Esophagus squamous epithelium (tissue), 4 donors: Measurements from ENCODE around the gene SPART.

ENCODE experiments used
- POLR2A ChIP-seq, 4 donors: fragments of 450-650 bp; IDR thresholded peaks; one replicate each; pipeline ENCODE4 v1.6.1; 2017; ENCODE audit warnings: antibody characterized with exemption in 4 of 4, mild to moderate bottlenecking in 4 of 4, moderate library complexity in 3 of 4
- TF ChIP-seq, protein P1 (sequence below), 6 experiments: fragments of 450-650 bp in 4 of 6; fragments of 200-600 bp in 2 of 6; sonication (generic) in 2 of 6; IDR thresholded peaks; one replicate each; pipeline ENCODE4 v1.5.1; 2016 to 2019; ENCODE audit warnings: antibody characterized with exemption in 6 of 6, mild to moderate bottlenecking in 4 of 6, moderate library complexity in 4 of 6

DNA sequence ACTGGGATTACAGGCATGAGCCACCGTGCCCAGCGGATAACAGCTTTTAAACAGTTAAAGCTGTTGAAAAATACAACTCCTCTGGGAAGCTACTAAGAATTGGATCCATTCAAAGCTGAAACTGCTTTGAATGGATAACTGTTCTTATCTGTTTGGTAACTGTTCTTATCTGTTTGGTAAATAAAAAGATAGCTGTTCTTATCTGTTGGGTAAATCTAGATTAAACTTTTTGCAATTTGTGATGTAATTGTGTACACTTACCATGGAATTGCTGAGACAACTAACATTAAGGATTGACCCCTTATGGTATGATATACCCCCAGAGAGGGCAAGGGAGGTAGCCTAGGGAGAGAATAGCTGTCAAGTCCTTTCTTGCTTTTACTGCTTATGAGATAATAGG is 27.9 kb upstream of the SPART start:
- TF ChIP-seq, protein P1, sequence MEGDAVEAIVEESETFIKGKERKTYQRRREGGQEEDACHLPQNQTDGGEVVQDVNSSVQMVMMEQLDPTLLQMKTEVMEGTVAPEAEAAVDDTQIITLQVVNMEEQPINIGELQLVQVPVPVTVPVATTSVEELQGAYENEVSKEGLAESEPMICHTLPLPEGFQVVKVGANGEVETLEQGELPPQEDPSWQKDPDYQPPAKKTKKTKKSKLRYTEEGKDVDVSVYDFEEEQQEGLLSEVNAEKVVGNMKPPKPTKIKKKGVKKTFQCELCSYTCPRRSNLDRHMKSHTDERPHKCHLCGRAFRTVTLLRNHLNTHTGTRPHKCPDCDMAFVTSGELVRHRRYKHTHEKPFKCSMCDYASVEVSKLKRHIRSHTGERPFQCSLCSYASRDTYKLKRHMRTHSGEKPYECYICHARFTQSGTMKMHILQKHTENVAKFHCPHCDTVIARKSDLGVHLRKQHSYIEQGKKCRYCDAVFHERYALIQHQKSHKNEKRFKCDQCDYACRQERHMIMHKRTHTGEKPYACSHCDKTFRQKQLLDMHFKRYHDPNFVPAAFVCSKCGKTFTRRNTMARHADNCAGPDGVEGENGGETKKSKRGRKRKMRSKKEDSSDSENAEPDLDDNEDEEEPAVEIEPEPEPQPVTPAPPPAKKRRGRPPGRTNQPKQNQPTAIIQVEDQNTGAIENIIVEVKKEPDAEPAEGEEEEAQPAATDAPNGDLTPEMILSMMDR (IDR thresholded peaks at IDR 0.05) = no peak
- TF ChIP-seq POLR2A (IDR thresholded peaks at IDR 0.05) = no peak
